ENCODE measurements around the gene C2orf81.

DNA sequence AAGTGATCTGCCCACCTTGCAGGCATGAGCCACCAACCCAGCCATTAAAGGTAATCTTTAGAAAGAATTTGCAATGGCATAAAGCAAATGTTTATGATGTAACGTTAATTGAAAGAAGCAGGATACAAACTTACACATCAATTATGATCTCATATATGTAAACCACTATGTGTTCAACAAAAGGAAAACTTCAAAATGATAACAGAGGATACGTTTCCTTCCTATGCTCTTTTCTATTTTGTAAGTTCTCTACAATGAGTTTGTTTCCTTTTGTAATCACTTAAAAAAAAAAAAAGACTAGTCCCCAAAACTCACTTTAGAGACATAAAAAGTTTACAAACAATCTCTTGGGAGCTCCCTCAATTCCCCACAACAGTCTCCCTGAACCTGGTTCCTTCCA is 1.4 kb downstream of the C2orf81 start:
- TF ChIP-seq, protein P1, sequence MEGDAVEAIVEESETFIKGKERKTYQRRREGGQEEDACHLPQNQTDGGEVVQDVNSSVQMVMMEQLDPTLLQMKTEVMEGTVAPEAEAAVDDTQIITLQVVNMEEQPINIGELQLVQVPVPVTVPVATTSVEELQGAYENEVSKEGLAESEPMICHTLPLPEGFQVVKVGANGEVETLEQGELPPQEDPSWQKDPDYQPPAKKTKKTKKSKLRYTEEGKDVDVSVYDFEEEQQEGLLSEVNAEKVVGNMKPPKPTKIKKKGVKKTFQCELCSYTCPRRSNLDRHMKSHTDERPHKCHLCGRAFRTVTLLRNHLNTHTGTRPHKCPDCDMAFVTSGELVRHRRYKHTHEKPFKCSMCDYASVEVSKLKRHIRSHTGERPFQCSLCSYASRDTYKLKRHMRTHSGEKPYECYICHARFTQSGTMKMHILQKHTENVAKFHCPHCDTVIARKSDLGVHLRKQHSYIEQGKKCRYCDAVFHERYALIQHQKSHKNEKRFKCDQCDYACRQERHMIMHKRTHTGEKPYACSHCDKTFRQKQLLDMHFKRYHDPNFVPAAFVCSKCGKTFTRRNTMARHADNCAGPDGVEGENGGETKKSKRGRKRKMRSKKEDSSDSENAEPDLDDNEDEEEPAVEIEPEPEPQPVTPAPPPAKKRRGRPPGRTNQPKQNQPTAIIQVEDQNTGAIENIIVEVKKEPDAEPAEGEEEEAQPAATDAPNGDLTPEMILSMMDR (IDR thresholded peaks at IDR 0.05), result no peak
- TF ChIP-seq POLR2A (IDR thresholded peaks at IDR 0.05) (no peak), POLR2AphosphoS5 (IDR thresholded peaks at IDR 0.05) (no peak), EP300 (IDR thresholded peaks at IDR 0.05) (no peak)
